HepG2 (cell line): Measurements from ENCODE around the gene HLA-DMB. TPM values are rescaled to one million over a fixed set of nuclear protein-coding genes. Genes with fewer than 3 reads are reported as not detected.

Source experiments
- DNMT3B ChIP-seq: conservative IDR thresholded peaks from 2 replicates; pipeline ENCODE4 v1.6.1; 2016; ENCODE audit warnings: missing biosample characterization, control low read depth
- KDM5A ChIP-seq: fragments of 200-600 bp; sonication (generic); IDR thresholded peaks from 2 replicates; pipeline ENCODE4 v1.7.0; 2018; ENCODE audit warnings: antibody characterized with exemption, mild to moderate bottlenecking, low read length, borderline replicate concordance
- NPAS2 ChIP-seq: sonication (generic); formaldehyde crosslinking; IDR thresholded peaks from 2 replicates; pipeline ENCODE4 v1.8.0; 2022; ENCODE audit warnings: mild to moderate bottlenecking, missing genetic modification reagents, borderline replicate concordance
- PLRG1 ChIP-seq: fragments of 450-650 bp; conservative IDR thresholded peaks from 2 replicates; pipeline ENCODE4 v1.6.1; 2016
- RXRA ChIP-seq: sonication (generic); formaldehyde crosslinking; IDR thresholded peaks from 2 replicates; pipeline ENCODE4 v1.5.1; 2020; ENCODE audit warnings: missing genetic modification reagents
- SMAD3 ChIP-seq: sonication (generic); formaldehyde crosslinking; IDR thresholded peaks from 2 replicates; pipeline ENCODE4 v1.4.0; 2020; ENCODE audit warnings: missing genetic modification reagents
- SMARCC2 ChIP-seq: fragments of 450-650 bp; IDR thresholded peaks from 2 replicates; pipeline ENCODE4 v1.6.1; 2017; ENCODE audit warnings: antibody characterized with exemption, mild to moderate bottlenecking
- SOX13 ChIP-seq, 3 experiments: fragments of 450-650 bp in 1 of 3; sonication (generic) in 1 of 3; formaldehyde crosslinking in 1 of 3; IDR thresholded peaks in 2 of 3; conservative IDR thresholded peaks in 1 of 3; 2 replicates each; pipeline versions ENCODE4 v1.5.0 to v1.6.1; 2016 to 2020; ENCODE audit warnings: antibody characterized with exemption in 1 of 3, mild to moderate bottlenecking in 1 of 3, missing compliant biosample characterization in 1 of 3, missing genetic modification reagents in 1 of 3, moderate library complexity in 1 of 3
- XRCC5 ChIP-seq: fragments of 200-400 bp; formaldehyde crosslinking; optimal IDR thresholded peaks from 2 replicates; pipeline ENCODE3; 2017; ENCODE audit warnings: mild to moderate bottlenecking, low read length
- ZFP62 ChIP-seq: sonication (generic); formaldehyde crosslinking; IDR thresholded peaks from 2 replicates; pipeline ENCODE4 v1.4.0; 2020; ENCODE audit warnings: missing genetic modification reagents
- ZNF121 ChIP-seq: sonication (generic); formaldehyde crosslinking; IDR thresholded peaks from 2 replicates; pipeline ENCODE4 v1.5.0; 2020; ENCODE audit warnings: mild to moderate bottlenecking, missing genetic modification reagents
- ZNF230 ChIP-seq: sonication (generic); formaldehyde crosslinking; IDR thresholded peaks from 2 replicates; pipeline ENCODE4 v1.4.0; 2020; ENCODE audit warnings: mild to moderate bottlenecking, missing genetic modification reagents
- ZNF333 ChIP-seq: sonication (generic); formaldehyde crosslinking; IDR thresholded peaks from 2 replicates; pipeline ENCODE4 v1.4.0; 2020; ENCODE audit warnings: mild to moderate bottlenecking, missing genetic modification reagents, borderline replicate concordance
- ZNF460 ChIP-seq: sonication (generic); formaldehyde crosslinking; IDR thresholded peaks from 2 replicates; pipeline ENCODE4 v1.5.1; 2020; ENCODE audit warnings: missing genetic modification reagents, mild to moderate bottlenecking, borderline replicate concordance
- ZNF510 ChIP-seq: sonication (generic); formaldehyde crosslinking; IDR thresholded peaks from 2 replicates; pipeline ENCODE4 v1.4.0; 2020; ENCODE audit warnings: low read depth, mild to moderate bottlenecking, missing genetic modification reagents
- ZNF670 ChIP-seq: sonication (generic); formaldehyde crosslinking; IDR thresholded peaks from 2 replicates; pipeline ENCODE4 v1.8.0; 2022; ENCODE audit warnings: mild to moderate bottlenecking, missing genetic modification reagents, borderline replicate concordance
- ZNF672 ChIP-seq: sonication (generic); formaldehyde crosslinking; IDR thresholded peaks from 2 replicates; pipeline ENCODE4 v1.8.1; 2022; ENCODE audit warnings: missing genetic modification reagents
- ZNF713 ChIP-seq: sonication (generic); formaldehyde crosslinking; IDR thresholded peaks from 2 replicates; pipeline ENCODE4 v1.4.0; 2020; ENCODE audit warnings: mild to moderate bottlenecking, missing genetic modification reagents
- ZSCAN20 ChIP-seq: sonication (generic); formaldehyde crosslinking; IDR thresholded peaks from 2 replicates; pipeline ENCODE4 v1.4.0; 2020; ENCODE audit warnings: missing genetic modification reagents, mild to moderate bottlenecking, borderline replicate concordance
- ZSCAN25 ChIP-seq: sonication (generic); formaldehyde crosslinking; IDR thresholded peaks from 2 replicates; pipeline ENCODE4 v1.8.0; 2022; ENCODE audit warnings: mild to moderate bottlenecking, missing genetic modification reagents
- polyA plus RNA-seq, 8 experiments: library from polyadenylated mRNA; depleted of rRNA in 3 of 8; stranded (reverse) in 7 of 8; unstranded in 1 of 8; fragments of >200 nt; fragmentation: Illumina TruSeq in 4 of 8; extraction: Trizol in 4 of 8; gene quantifications; 2 replicates each; pipeline versions ENCODE4 v1.2.1 to v1.2.3, GENCODE V29; 2011 to 2016; ENCODE audit warnings: low read depth in 4 of 8, missing spikeins in 1 of 8, mixed read lengths in 1 of 8; ENCODE audit not compliant: insufficient read depth in 1 of 8
- total RNA-seq, 5 experiments: library from RNA; depleted of rRNA; stranded (reverse); fragments of >200 nt; fragmentation: Illumina TruSeq; extraction: Trizol; gene quantifications; 2 replicates each; pipeline ENCODE4 v1.2.3, GENCODE V29; 2016; ENCODE audit warnings: low read depth in 1 of 5
- TF ChIP-seq, protein P1 (sequence below): sonication (generic); formaldehyde crosslinking; IDR thresholded peaks from 2 replicates; pipeline ENCODE4 v1.8.0; 2022; ENCODE audit warnings: missing genetic modification reagents, mild to moderate bottlenecking, inconsistent platforms, borderline replicate concordance
- TF ChIP-seq, protein P2 (sequence below): sonication (generic); formaldehyde crosslinking; conservative IDR thresholded peaks from 2 replicates; pipeline ENCODE4 v1.4.0; 2020; ENCODE audit warnings: missing genetic modification reagents
- TF ChIP-seq, protein P3 (sequence below): sonication (generic); formaldehyde crosslinking; IDR thresholded peaks from 2 replicates; pipeline ENCODE4 v1.8.0; 2022; ENCODE audit warnings: missing genetic modification reagents, low read depth, mild to moderate bottlenecking, borderline replicate concordance
- TF ChIP-seq, protein P4 (sequence below): sonication (generic); formaldehyde crosslinking; IDR thresholded peaks from 2 replicates; pipeline ENCODE4 v1.4.0; 2020; ENCODE audit warnings: mild to moderate bottlenecking, missing genetic modification reagents
- TF ChIP-seq, protein P5 (sequence below): sonication (generic); formaldehyde crosslinking; IDR thresholded peaks from 2 replicates; pipeline ENCODE4 v1.4.0; 2020; ENCODE audit warnings: missing genetic modification reagents, low read depth, mild to moderate bottlenecking, borderline replicate concordance

Gene HLA-DMB
- total and polyA plus RNA-seq, 2 of the 13 experiments (the other 11 are each of a cell fraction or from before 2014, with no cell fraction given), result not detected

DNA sequence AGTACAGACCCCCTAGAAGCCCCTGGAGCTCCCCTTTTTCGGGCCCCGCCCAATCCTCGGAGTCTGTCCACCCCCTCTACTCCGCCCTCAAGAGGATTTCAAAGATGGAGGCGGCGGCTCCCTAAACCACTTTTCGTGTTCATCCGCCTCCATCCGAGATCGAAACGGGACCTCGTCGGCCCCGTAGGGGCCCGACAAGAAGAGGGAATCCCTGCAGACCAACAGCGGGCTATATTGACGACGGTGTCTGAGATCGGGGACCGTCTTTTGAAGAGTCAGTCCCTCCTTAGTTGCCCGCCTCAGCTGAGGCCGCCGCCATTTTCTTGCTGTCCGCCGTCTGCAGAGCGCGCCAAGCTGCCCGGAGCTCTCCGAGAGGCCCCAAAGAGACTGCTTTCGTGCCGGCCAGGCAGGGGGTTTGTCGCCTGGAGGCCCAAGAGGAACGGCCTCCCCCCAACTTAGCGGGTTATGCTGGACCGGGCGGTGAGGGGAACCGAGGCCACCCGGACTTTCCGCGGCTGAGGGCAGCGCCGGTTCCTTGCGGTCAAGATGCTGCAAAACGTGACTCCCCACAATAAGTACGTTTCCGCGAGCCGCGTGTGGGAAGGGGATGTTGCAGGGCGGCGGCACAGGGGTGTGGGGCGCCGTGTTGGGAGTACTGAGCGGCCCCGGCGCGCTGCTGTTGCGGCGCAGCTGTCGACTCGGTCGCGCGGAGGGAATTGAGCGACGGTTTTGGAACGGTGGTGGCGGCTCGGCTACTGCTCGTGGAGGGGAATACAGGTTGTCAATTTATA lies 31.7 kb upstream of the HLA-DMB start (continued):
- TF ChIP-seq, protein P1, sequence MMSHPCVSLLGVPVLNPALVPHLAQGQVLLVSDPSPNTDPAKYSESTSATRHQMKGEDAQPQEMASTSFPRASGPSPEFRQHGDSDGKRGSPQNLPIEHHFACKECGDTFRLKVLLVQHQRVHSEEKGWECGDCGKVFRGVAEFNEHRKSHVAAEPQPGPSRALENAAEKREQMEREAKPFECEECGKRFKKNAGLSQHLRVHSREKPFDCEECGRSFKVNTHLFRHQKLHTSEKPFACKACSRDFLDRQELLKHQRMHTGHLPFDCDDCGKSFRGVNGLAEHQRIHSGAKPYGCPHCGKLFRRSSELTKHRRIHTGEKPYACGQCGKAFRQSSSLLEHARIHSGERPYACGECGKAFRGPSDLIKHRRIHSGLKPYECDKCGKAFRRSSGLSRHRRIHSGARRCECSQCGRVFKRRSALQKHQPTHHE (CRISPR knock-in tag), result no peak; the same call in 1 of the 2 replicates
- 0 out of 2 replicates have a peak, but pooled peaks have one; percentile 44 for TF ChIP-seq ZNF510 (CRISPR knock-in tag)
- TF ChIP-seq RXRA (CRISPR knock-in tag), result no peak
- 0 out of 2 replicates have a peak, but pooled peaks have one; percentile 36 for TF ChIP-seq ZNF672 (CRISPR knock-in tag)
- TF ChIP-seq SMAD3 (CRISPR knock-in tag), result 0 out of 2 replicates have a peak, but pooled peaks have one; percentile 4
- TF ChIP-seq NPAS2, result no peak
- TF ChIP-seq, protein P2, sequence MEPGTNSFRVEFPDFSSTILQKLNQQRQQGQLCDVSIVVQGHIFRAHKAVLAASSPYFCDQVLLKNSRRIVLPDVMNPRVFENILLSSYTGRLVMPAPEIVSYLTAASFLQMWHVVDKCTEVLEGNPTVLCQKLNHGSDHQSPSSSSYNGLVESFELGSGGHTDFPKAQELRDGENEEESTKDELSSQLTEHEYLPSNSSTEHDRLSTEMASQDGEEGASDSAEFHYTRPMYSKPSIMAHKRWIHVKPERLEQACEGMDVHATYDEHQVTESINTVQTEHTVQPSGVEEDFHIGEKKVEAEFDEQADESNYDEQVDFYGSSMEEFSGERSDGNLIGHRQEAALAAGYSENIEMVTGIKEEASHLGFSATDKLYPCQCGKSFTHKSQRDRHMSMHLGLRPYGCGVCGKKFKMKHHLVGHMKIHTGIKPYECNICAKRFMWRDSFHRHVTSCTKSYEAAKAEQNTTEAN (CRISPR knock-in tag), result no peak
- TF ChIP-seq ZNF333, result no peak
- no peak for TF ChIP-seq ZNF121 (CRISPR knock-in tag)
- TF ChIP-seq, protein P3, sequence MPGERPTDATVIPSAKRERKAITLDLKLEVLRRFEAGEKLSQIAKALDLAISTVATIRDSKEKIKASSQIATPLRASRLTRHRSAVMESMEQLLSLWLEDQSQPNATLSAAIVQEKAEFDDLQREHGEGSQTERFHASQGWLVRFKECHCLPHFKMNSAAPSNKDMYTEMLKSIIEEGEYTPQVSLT (CRISPR knock-in tag), result no peak
- no peak; the same call in 1 of the 2 replicates for TF ChIP-seq ZNF670 (CRISPR knock-in tag)
- peak; percentile 33 for TF ChIP-seq ZNF713 (CRISPR knock-in tag)
- peak; percentile 77 for TF ChIP-seq KDM5A
- no peak; the same call in 1 of the 2 replicates for TF ChIP-seq ZNF460 (CRISPR knock-in tag)
- TF ChIP-seq SOX13 (IDR thresholded peaks at IDR 0.05), result no peak
- TF ChIP-seq SOX13 (CRISPR knock-in tag; conservative IDR thresholded peaks at IDR 0.05 in 1 of 2, IDR thresholded peaks at IDR 0.05 in 1 of 2), result no peak
- TF ChIP-seq ZFP62 (CRISPR knock-in tag), result no peak
- no peak for TF ChIP-seq DNMT3B (CRISPR knock-in tag)
- TF ChIP-seq XRCC5, result no peak
- TF ChIP-seq, protein P4, sequence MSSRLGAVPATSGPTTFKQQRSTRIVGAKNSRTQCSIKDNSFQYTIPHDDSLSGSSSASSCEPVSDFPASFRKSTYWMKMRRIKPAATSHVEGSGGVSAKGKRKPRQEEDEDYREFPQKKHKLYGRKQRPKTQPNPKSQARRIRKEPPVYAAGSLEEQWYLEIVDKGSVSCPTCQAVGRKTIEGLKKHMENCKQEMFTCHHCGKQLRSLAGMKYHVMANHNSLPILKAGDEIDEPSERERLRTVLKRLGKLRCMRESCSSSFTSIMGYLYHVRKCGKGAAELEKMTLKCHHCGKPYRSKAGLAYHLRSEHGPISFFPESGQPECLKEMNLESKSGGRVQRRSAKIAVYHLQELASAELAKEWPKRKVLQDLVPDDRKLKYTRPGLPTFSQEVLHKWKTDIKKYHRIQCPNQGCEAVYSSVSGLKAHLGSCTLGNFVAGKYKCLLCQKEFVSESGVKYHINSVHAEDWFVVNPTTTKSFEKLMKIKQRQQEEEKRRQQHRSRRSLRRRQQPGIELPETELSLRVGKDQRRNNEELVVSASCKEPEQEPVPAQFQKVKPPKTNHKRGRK (CRISPR knock-in tag), result no peak
- no peak for TF ChIP-seq ZSCAN20
- TF ChIP-seq, protein P5, sequence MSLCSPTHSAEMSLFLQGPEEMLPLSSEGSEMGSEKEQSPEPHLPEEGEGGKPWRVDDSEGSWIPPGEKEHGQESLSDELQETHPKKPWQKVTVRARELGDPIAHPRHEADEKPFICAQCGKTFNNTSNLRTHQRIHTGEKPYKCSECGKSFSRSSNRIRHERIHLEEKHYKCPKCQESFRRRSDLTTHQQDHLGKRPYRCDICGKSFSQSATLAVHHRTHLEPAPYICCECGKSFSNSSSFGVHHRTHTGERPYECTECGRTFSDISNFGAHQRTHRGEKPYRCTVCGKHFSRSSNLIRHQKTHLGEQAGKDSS, result no peak
- TF ChIP-seq PLRG1, result no peak
- TF ChIP-seq ZSCAN25 (CRISPR knock-in tag), result no peak
- no peak for TF ChIP-seq SMARCC2
- TF ChIP-seq ZNF230, result no peak
